NCI-H748 (cell line): ENCODE measurements around the gene CCDC27.

Experiments
- DNase-seq: peaks from one replicate; lab custom pipeline; 2025; ENCODE audit not compliant: unreplicated experiment; lab: John Stamatoyannopoulos, UW

Gene CCDC27

DNA sequence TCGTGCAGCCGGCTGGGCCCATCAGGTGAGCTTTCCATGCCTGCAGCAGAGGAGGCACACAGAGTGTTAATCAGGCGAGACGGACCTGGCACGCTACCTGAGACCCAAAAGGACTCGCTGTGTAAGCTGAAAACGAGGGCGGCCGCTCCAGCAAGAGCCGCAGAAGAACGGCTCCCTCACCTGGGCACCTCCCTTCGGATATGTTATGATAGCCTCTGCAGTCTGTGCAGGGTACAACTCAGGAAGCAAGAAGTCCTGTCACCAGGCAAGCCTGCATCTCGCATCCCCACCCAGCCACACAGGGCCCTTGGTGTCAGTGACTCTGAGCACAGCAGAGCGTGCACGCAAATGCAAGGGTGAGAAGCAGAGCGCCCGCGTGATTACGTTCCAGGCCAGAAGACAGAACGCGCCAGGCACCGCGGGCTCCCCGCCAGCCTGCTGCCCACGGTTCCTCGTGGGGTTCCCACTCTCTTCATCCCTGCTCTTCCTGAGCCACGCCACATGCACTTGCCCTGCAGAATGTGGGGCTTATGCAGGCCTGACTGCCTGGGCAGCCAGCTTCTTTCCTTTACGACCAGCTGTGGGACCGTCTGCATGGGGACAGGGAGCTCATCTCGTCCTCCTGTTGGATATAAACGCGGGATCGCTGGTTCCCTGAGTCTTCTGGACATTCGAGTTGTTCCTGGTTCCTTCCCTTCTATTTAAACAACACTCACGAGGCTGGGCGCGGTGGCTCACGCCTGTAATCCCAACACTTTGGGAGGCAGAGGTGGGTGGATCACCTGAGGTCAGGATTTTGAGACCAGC, 64.3 kb downstream of the CCDC27 start:
- DNase-seq = no peak

DNA sequence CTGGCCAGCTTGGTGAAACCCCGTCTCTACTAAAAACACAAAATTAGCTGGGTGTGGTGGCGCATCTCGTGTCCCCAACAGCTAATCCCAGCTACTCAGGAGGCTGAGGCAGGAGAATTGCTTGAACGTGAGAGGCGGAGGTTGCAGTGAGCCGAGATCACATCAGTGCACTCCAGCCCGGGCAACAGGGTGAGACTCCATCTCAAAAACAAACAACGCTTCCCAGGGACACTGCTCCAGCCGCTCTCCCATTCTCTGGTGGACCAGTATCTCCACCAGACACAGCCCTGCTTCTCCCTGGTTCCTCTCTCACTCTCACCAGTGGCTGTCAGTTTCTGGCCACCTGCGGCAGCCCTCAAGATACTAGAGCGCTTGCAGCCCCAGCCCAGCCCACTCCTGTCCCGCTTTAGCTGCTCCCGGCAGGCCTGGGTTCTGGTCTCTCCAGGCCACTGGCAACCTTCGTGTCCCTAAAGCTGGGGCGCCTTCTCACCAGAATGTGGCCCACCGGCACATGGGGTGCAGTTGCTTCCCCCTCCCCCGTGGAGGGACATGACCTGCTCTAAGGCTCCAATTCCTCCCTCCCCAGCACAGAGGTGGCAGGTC, 65.0 kb downstream of the CCDC27 start:
- no peak for DNase-seq

DNA sequence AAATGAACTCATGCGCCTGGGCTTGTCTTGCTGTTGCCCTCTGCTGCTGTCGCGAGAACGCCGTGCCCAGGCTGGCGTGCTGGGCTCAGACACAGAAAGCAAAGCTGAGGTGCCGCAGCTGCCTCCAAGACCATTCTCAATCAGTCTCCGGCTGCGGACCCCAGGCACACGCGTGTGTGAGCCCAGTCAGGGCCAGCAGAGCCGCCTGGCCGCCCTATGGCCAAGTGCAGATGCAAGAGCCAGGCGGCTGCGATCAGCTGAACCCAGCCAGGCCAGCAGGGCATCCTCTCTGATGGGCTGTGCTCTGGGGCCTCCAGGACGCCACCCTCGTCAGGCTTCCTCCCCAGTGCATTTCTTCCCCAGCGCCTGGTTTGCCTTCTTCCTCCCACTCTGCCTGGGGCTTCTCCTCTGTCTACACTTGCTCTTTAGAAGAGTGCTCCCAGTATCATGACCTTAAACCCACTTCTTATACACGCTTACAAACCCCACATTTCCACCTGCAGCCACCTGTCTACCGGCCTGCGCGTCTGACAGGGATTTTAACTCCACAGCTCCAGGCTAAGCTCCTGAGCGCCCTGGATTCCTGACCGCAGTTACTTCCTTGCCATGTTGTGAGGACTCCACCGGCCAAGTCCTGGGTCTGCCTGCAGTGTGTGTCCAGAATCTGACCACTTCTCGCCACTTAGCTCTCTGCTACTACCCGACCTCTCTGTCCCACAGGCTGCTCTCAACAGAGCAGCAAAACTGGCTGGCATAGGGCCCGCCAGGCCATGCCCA, 65.8 kb downstream of the CCDC27 start:
- no peak for DNase-seq

DNA sequence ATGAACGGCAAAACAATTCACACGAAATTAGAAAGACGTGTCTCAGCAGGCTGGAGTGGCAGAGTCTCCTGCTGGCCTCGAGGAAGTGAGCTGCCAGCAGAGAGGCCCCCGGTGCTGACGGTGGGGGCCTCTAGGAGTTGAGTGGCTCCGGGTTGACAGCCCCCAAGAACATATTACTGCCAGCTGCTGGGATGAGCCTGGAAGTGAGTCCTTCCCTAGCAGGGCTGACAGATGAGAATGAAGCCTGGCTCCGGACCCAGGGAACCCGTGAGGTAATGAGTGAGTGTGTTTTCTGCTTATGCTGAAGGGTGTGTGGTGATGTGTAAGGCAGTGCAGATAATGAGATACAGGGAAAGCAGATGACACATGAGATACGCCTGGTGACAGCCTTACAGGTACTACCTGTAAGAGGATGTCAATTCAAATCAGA, 67.5 kb downstream of the CCDC27 start:
- no peak for DNase-seq

GRCh38 chr1:3820316-3820715, 68.1 kb downstream of the CCDC27 start:
- no peak for DNase-seq

DNA sequence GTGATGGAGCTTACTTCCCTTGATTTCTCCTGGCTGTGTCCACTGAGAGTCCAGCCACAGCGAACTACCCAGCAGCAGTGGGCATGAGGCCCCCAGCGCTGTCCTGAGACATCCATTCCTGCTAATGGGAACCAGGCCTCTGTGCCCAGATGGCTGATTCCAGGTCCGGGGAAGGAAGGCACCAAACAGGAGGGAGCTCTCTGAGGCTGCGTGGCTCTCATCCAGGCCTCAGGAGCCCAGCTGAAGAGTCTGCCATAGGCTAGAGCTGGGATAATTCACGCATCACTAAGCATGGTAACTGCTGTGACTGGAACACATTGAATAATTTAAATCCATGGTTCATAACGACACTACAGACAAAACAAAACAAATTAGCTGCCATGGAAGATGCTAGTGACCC, 68.8 kb downstream of the CCDC27 start:
- no peak for DNase-seq
